ENCODE measurements around the gene ZBED6. TPM values are rescaled to one million over a fixed set of nuclear protein-coding genes. Genes with fewer than 3 reads are reported as not detected.

ZBED6 gene
- total and polyA plus RNA-seq, 9 of the 15 experiments (the other 6 are each of a cell fraction or from before 2014, with no cell fraction given), result 0.21 to 16.6 (median 5.0) TPM

- TF ChIP-seq ETS2 (tag; IDR thresholded peaks at IDR 0.05; ENCODE audit: borderline replicate concordance, poor library complexity, severe bottlenecking) (no peak), IFI16 (CRISPR knock-in tag; IDR thresholded peaks at IDR 0.05) (no peak), SOX6 (IDR thresholded peaks at IDR 0.05) (0 out of 2 replicates have a peak, but pooled peaks have one; percentile 43), ID3 (CRISPR knock-in tag; IDR thresholded peaks at IDR 0.05) (0 out of 2 replicates have a peak, but pooled peaks have one; percentile 26), ID3 (tag; IDR thresholded peaks at IDR 0.05) (peak; percentile 75; the same call in 1 of the 2 replicates), ZBTB9 (CRISPR knock-in tag; IDR thresholded peaks at IDR 0.05) (peak; percentile 60; the same call in 1 of the 2 replicates), BRD9 (IDR thresholded peaks at IDR 0.05; ENCODE audit: low read depth, partially characterized antibody) (peak; percentile 23), NR3C1 (CRISPR knock-in tag; IDR thresholded peaks at IDR 0.05) (no peak), THRAP3 (IDR thresholded peaks at IDR 0.05; ENCODE audit: borderline replicate concordance) (0 out of 2 replicates have a peak, but pooled peaks have one; percentile 35), ZMIZ1 (IDR thresholded peaks at IDR 0.05; ENCODE audit: low read depth in 2 of 2, low read length in 2 of 2) (no peak), ZNF146 (CRISPR knock-in tag; IDR thresholded peaks at IDR 0.05; ENCODE audit: unreplicated experiment) (no peak), CREBBP (IDR thresholded peaks at IDR 0.05; ENCODE audit: low read depth, low read length) (no peak), ZNF134 (CRISPR knock-in tag; conservative IDR thresholded peaks at IDR 0.05) (no peak), PYGO2 (tag; IDR thresholded peaks at IDR 0.05) (0 out of 2 replicates have a peak, but pooled peaks have one; percentile 44), ZBTB11 (CRISPR knock-in tag; IDR thresholded peaks at IDR 0.05) (peak; percentile 77 to 91 (median 81); a peak in 4 of 6 replicates), CBX8 (IDR thresholded peaks at IDR 0.05; ENCODE audit: borderline replicate concordance, extremely low read depth, low read depth, low read length, poor library complexity, severe bottlenecking) (no peak), BCL6 (CRISPR knock-in tag; IDR thresholded peaks at IDR 0.05) (no peak)
These were observed 798 bp downstream of the ZBED6 start (continued) for GRCh38 chr1:203796236-203796605.

All from K562 (cell line).